ENCODE data around the gene MZF1. TPM values are rescaled to one million over a fixed set of nuclear protein-coding genes. Genes with fewer than 3 reads are reported as not detected.

The MZF1 gene
- total RNA-seq, 2 donors from 2014 or later: 47.5 to 67.3 TPM

DNA sequence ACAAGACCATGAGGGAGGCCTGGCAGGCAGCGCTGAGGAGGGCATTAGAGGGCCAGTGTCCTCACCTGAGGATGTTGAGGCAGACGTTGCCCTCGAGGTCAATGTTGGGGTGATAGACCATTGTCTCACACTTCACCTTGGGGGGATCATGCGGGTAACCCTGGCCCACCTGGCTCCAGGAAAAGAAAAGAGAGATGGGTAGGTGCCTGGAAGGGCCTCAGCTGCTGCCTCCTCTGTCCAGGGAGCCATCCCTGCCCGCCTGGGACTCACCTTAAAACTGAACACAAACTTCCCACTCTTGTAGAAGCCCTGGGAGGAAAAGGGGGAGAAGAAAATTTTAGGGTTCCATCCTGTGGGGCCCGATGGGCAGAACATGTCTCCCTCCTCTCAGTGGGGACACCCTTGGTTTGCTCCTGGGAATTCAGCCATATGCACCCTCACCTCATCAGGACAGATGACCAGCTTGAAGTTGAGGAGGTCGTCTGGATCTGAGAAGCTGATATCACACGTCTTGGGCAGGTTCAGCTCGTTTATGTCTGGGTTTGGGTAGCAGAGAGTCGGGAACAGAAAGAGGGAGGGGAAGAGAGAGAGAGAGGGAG is 16.4 kb downstream of the MZF1 start:
- DNase-seq (ENCODE audit: low spot score): no peak
- 54% methylated on average over 10 of the region's 10 CpGs for WGBS
- peak overlapping the region; percentile 100 for H3K27ac ChIP-seq
- TF ChIP-seq CTCF (IDR thresholded peaks at IDR 0.05) (no peak), POLR2A (IDR thresholded peaks at IDR 0.05) (no peak), POLR2AphosphoS5 (IDR thresholded peaks at IDR 0.05) (no peak)
- H3K4me1 ChIP-seq (replicated peaks): peaks cover 16% of the 10 kb centered on the region
- no peaks in the 10 kb centered on the region for H3K9me3 ChIP-seq
- H3K4me3 ChIP-seq: peak overlapping the region in 1 of 2 donors; percentile 81
- peaks cover 0 to 7% of the 10 kb centered on the region in 2 donors for H3K36me3 ChIP-seq
- intact Hi-C loops (cut with DNase I): no loop called here
- H3K27me3 ChIP-seq (replicated peaks; ENCODE audit: insufficient read depth): no peaks in the 10 kb centered on the region

DNA sequence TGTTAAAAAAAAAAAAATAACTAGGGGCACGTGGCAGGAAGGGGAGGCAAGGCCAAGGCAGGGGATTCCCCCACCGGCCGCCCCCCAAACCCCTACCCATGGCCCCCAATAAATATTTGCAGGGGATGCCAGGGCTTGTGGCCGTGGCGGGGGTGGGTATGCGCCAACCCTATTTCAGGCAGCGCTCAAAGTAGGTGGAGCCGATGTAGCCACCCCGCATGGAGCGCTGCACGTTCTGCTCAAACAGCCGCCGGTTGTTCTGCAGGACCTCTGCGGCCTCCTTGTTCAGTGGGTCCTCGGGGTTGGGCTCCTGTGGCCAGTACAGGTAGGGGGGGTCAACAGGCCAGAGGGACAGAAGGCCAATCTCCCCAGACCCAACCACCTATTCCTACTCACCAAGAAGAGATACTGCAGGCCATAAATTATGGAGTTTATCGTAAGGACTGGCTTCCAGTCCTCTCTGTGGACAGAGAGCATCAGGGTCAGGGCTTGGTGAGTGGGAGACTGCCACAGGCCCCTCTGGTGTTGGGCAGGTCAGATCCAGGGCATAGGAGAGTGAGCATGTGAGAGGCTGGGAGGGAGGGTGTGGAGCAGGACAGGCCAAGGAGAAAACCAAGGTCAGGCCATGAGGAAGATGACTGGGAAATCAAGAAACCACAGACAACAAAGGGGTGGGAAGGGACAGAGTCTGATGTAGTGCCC is 17.1 kb downstream of the MZF1 start:
- Histone ChIP-seq H3K36me3 (peaks cover 0 to 13% of the 10 kb centered on the region in 2 donors), H3K27ac (peak overlapping the region; percentile 90 to 100), H3K4me3 (no peak overlapping the region), H3K4me1 (replicated peaks) (peaks cover 13% of the 10 kb centered on the region), H3K27me3 (replicated peaks; ENCODE audit: insufficient read depth) (no peaks in the 10 kb centered on the region), H3K9me3 (no peaks in the 10 kb centered on the region)
- DNase-seq (ENCODE audit: low spot score): no peak
- 67% methylated on average over 16 of the region's 16 CpGs for WGBS
- no peak for TF ChIP-seq CTCF (IDR thresholded peaks at IDR 0.05)
- TF ChIP-seq POLR2AphosphoS5 (IDR thresholded peaks at IDR 0.05): no peak
- TF ChIP-seq POLR2A (IDR thresholded peaks at IDR 0.05): no peak
- intact Hi-C loops (cut with DNase I): no loop called here

- intact Hi-C loops (cut with DNase I): no loop called here
- TF ChIP-seq CTCF (IDR thresholded peaks at IDR 0.05): no peak
- no peak for TF ChIP-seq POLR2A (IDR thresholded peaks at IDR 0.05)
- no peak for TF ChIP-seq POLR2AphosphoS5 (IDR thresholded peaks at IDR 0.05)
- DNase-seq (ENCODE audit: low spot score): no peak
- no peaks in the 10 kb centered on the region for H3K27me3 ChIP-seq (replicated peaks; ENCODE audit: insufficient read depth)
- peak overlapping the region; percentile 90 for H3K27ac ChIP-seq
- H3K36me3 ChIP-seq: peaks cover 2 to 20% of the 10 kb centered on the region in 2 donors
- peaks cover 13% of the 10 kb centered on the region for H3K4me1 ChIP-seq (replicated peaks)
- no peaks in the 10 kb centered on the region for H3K9me3 ChIP-seq
- H3K4me3 ChIP-seq: peak overlapping the region; percentile 57 to 58
- WGBS: 56% methylated on average over 4 of the region's 4 CpGs
Observed at GRCh38 chr19:58555369-58555885, 17.7 kb downstream of the MZF1 start.

DNA sequence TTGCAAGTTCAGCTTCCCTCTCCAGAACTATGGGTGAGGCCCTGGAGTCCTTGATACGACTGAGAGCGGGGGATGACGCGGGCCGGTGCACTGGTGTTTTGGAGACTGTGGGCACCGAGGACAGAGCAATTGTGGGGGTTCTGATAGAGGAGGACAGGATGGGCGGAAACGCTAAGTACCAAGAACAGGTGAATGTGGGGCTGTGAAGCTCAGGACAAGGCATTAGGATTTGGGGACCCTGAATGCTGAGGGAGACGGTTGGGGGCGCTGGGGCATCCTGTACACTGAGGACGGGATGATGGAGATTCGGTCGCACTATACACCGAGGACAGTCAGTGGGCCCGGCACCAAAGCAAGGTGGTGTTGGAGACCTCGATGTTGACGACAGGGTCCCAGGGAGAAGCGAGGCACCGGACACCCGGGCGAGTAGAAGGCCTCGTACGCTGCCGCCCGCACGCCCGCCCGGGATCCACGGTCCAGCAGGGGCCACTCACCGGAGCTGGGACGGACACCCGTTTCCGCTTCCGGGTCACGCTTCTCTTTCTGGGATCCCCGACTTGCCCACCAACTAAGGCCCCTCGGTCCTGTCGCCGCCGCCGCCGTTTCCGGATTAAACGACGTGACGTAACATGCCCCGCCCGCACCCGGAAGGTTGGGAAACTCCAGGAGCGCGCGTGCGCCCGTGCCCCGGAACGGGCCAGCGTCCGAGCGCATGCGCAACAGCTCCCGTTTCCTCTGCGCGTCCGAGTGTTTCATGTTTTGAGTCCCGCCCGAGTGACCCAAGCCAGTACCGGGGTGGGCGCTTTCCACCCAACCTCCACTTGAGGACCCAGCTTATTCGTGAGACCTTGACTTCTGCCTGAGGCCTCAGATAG is 18.4 kb downstream of the MZF1 start, which contains the start of gene CHMP2A:
CHMP2A (minus strand) TSS at position 612 of the 875 bp plus-strand sequence. CDS start 893 bp downstream, outside the sequence.
- Histone ChIP-seq H3K27me3 (replicated peaks; ENCODE audit: insufficient read depth) (no peaks in the 10 kb centered on the region), H3K9me3 (no peaks in the 10 kb centered on the region), H3K4me1 (replicated peaks) (peaks cover 11% of the 10 kb centered on the region), H3K27ac (peak within 1 kb of the TSS; percentile 90), H3K36me3 (peaks cover 8 to 27% of the 10 kb centered on the region in 2 donors), H3K4me3 (peak within 1 kb of the TSS; percentile 57 to 58)
- TF ChIP-seq POLR2AphosphoS5 (IDR thresholded peaks at IDR 0.05) (peak; percentile 99), POLR2A (IDR thresholded peaks at IDR 0.05) (peak; percentile 67), CTCF (IDR thresholded peaks at IDR 0.05) (peak in 1 of 4 experiments; percentile 15)
- WGBS: under 1% methylated on average over 69 of the region's 69 CpGs
- DNase-seq (ENCODE audit: low spot score): peak; percentile 96
- intact Hi-C loops (cut with DNase I): no loop called here

All from prostate gland (tissue), 2 donors.